ENCODE data around the gene KITLG. TPM values are rescaled to one million over a fixed set of nuclear protein-coding genes. Genes with fewer than 3 reads are reported as not detected.
A peak's percentile ranks its signal among the peaks of the same experiment; 100 is the strongest.
"Not testable (repeated sequence)": the region's sequence is repeated elsewhere in the genome, so short reads cannot be mapped to it uniquely, and the experiment has no call there.

KITLG gene, protein sequence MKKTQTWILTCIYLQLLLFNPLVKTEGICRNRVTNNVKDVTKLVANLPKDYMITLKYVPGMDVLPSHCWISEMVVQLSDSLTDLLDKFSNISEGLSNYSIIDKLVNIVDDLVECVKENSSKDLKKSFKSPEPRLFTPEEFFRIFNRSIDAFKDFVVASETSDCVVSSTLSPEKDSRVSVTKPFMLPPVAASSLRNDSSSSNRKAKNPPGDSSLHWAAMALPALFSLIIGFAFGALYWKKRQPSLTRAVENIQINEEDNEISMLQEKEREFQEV
- total RNA-seq = 13.2 TPM

DNA sequence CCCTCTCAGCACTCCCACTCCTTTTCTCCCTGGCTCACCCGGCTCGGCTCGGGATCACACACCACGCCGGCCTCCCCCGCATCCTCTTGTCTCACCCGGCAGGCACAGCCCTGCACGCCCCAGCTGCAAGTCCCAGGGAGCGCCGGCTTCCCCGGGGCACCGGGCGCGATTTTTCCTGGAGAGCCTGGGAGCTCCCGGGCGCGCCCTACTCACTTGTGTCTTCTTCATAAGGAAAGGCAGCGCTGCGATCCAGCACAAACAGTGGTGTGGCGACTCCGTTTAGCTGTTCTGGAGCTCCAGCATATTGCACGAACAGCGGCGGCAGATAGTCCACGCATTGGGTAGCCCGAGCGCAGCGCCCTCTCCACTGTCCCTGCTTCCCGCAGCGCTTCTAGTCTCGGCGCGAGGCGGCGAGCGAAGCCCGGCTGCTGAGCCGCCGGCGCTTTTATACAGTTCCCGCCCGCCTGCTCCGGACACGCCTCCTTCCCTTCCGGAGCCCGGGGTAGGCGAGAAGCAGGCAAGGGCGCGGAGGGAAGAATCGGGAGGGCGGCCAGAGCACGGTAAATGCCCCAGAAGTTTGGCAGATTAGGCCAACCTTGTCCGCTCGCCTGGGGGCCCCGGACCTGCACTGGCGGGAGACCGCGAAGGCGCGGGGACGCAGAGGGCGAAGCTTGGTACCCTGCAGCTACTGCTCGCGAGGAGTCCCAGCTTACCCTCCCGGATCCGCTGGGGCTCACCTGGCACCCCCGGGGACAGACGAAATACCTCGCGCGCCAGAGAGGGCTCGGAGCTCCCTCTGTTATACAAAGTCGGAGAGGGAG lies at the start of gene KITLG:
TSS of gene KITLG (minus strand) at position 421 of the 821 bp plus-strand sequence. CDS start at position 228, 193 bp downstream.
- no peaks in the 10 kb centered on the region for H3K9me3 ChIP-seq
- peak within 1 kb of the TSS; percentile 57 to 75 for H3K4me3 ChIP-seq
- H3K4me1 ChIP-seq = peaks cover 0 to 10% of the 10 kb centered on the region in 2 donors
- peak; percentile 8 to 80 for DNase-seq (ENCODE audit: low spot score in 2 of 2)
- H3K27me3 ChIP-seq = no peaks in the 10 kb centered on the region
- H3K36me3 ChIP-seq = no peaks in the 10 kb centered on the region
- intact Hi-C loops (cut with DNase I) = no loop called here
- TF ChIP-seq, protein P1, sequence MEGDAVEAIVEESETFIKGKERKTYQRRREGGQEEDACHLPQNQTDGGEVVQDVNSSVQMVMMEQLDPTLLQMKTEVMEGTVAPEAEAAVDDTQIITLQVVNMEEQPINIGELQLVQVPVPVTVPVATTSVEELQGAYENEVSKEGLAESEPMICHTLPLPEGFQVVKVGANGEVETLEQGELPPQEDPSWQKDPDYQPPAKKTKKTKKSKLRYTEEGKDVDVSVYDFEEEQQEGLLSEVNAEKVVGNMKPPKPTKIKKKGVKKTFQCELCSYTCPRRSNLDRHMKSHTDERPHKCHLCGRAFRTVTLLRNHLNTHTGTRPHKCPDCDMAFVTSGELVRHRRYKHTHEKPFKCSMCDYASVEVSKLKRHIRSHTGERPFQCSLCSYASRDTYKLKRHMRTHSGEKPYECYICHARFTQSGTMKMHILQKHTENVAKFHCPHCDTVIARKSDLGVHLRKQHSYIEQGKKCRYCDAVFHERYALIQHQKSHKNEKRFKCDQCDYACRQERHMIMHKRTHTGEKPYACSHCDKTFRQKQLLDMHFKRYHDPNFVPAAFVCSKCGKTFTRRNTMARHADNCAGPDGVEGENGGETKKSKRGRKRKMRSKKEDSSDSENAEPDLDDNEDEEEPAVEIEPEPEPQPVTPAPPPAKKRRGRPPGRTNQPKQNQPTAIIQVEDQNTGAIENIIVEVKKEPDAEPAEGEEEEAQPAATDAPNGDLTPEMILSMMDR (IDR thresholded peaks at IDR 0.05) = peak in 2 of 3 experiments; percentile 5 to 27
- peak within 1 kb of the TSS; percentile 17 to 59 for H3K27ac ChIP-seq

GRCh38 chr12:88628856-88629509 lies 48.7 kb upstream of the KITLG start:
- TF ChIP-seq, protein P1 (IDR thresholded peaks at IDR 0.05) = no peak
- DNase-seq (ENCODE audit: low spot score in 2 of 2) = no peak

GRCh38 chr12:88628035-88628434 lies 47.8 kb upstream of the KITLG start:
- DNase-seq (ENCODE audit: low spot score in 2 of 2); intact Hi-C loops (cut with DNase I): not testable (repeated sequence)

More at GRCh38 chr12:88628856-88629509, 48.7 kb upstream of the KITLG start:
- intact Hi-C loops (cut with DNase I) = no loop called here
- no peaks in the 10 kb centered on the region for H3K27me3 ChIP-seq
- no peaks in the 10 kb centered on the region for H3K4me1 ChIP-seq
- H3K4me3 ChIP-seq = no peak overlapping the region
- no peaks in the 10 kb centered on the region for H3K9me3 ChIP-seq
- no peak overlapping the region for H3K27ac ChIP-seq
- no peaks in the 10 kb centered on the region for H3K36me3 ChIP-seq

GRCh38 chr12:88627501-88627900 lies 47.2 kb upstream of the KITLG start:
- no peak overlapping the region for H3K4me3 ChIP-seq
- H3K36me3 ChIP-seq = no peaks in the 10 kb centered on the region
- intact Hi-C loops (cut with DNase I) = no loop called here
- no peaks in the 10 kb centered on the region for H3K9me3 ChIP-seq
- no peaks in the 10 kb centered on the region for H3K27me3 ChIP-seq
- H3K27ac ChIP-seq = no peak overlapping the region
- H3K4me1 ChIP-seq = no peaks in the 10 kb centered on the region
- TF ChIP-seq, protein P1 (IDR thresholded peaks at IDR 0.05) = no peak
- DNase-seq (ENCODE audit: low spot score in 2 of 2) = no peak

More at GRCh38 chr12:88628035-88628434, 47.8 kb upstream of the KITLG start:
- H3K27me3 ChIP-seq, H3K27ac ChIP-seq, H3K4me1 ChIP-seq, H3K9me3 ChIP-seq, H3K4me3 ChIP-seq, H3K36me3 ChIP-seq: not testable (repeated sequence)

GRCh38 chr12:88625356-88625755 lies 45.1 kb upstream of the KITLG start:
- no peak overlapping the region for H3K27ac ChIP-seq

More at GRCh38 chr12:88625356-88625755, 45.1 kb upstream of the KITLG start:
- TF ChIP-seq, protein P1 (IDR thresholded peaks at IDR 0.05) = no peak
- H3K4me3 ChIP-seq = no peak overlapping the region
- intact Hi-C loops (cut with DNase I) = no loop called here
- no peaks in the 10 kb centered on the region for H3K4me1 ChIP-seq
- H3K27me3 ChIP-seq = no peaks in the 10 kb centered on the region
- no peaks in the 10 kb centered on the region for H3K36me3 ChIP-seq
- no peak for DNase-seq (ENCODE audit: low spot score in 2 of 2)
- no peaks in the 10 kb centered on the region for H3K9me3 ChIP-seq

Data from ascending aorta (tissue), 2 donors.